ENCODE data around the gene HSD17B8.
A peak's percentile ranks its signal among the peaks of the same experiment; 100 is the strongest.

HSD17B8 gene

DNA sequence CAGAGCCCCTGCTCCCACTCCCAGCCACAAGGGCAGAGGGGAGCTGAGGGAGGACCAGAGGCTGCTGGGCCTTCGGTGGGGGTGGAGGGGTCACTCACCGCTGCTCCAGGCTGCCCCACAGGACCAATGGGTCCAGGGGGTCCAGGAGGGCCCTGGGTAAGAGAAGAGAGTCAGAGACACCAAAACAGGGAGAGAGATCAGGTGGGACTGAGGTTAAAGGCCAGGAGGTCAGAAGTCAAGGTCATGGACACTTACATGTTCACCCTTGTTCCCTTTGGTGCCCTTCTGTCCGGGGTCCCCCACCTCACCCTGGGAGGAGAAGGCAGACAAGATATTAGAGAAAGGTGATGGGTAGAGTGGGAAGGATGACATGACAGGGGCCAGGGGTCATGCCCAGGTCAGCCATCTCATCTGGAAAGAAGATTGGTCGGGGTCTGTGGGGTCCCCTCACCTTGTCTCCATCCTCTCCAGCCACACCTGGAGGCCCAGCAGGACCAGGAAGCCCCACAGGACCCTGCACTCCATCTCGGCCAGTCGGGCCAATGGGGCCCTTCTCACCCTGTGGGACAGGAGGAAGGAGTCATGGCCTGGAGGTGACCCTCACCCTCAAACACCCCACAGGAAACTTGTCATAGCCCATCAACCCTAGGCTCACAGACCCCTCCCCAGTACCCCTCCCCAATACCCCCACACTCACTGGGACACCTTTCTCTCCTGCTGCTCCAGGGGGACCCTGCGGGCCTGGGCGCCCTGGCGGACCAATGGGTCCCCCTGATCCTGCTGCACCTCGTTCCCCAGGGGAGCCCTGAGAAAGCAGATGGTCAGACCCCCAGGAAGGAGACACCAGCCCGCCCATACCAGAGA is 33.2 kb upstream of the HSD17B8 start:
- DNase-seq (ENCODE audit: low spot score) = no peak

DNA sequence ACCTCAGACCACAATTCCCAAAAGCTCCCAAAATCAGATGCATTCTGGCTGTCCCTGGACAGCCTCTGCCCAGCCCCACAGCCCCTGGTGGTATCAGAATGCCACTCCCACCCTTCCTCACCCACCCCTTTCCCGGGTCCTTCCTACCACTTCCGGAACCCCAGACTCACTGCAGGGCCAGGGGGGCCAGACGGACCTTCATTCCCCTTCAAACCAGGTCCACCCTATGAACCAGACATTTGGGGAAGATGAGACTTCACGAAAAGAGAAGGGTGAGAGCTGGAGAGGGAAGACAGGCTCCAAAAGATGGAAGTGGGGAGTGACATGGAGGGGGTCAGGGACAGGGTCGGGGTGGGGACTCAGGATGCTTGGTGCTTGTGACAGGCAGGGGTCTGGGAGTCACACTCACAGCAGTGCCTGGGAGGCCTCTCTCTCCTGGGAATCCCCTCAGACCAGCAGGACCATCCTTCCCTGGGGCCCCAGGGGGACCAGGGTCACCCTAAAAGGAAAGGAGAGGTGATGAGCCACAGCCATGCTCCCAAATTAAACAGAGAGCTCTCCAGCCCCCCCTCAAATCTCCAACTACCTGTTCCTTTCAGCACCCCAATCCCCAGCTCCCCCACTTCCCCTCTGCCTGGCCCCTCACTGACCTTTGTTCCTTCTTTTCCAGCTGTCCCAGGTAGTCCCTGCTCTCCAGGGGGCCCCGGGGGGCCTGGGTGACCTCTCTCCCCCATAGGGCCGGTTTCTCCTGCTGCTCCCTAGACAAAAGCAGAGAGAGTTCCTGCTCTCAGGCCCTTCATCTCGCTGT is 32.4 kb upstream of the HSD17B8 start:
- no peak for DNase-seq (ENCODE audit: low spot score)

GRCh38 chr6:33172688-33173534 is 31.5 kb upstream of the HSD17B8 start:
- peak; percentile 85 for DNase-seq (ENCODE audit: low spot score)

GRCh38 chr6:33173535-33174180 is 30.8 kb upstream of the HSD17B8 start:
- no peak for DNase-seq (ENCODE audit: low spot score)

DNA sequence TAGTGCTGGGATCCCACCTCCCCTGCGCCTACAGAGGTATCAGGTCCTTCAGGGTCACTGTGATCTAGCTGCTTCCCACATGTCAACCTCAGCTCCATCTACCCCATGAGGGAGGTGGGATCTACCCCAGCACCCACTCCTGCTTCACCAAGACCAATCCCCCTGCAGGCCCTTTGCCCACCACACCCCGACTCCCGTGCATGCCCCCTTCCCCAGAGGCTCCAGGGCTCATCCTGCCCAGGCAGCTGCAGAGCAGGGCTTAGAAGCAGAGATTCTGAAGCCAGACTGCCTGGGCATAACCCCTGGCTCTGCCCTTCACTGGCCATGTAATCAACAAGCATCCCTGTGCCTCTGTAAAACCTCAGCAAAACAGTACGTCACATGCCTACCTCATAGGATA is 29.7 kb upstream of the HSD17B8 start:
- no peak for DNase-seq (ENCODE audit: low spot score)

GRCh38 chr6:33175436-33176069 is 28.9 kb upstream of the HSD17B8 start:
- no peak for DNase-seq (ENCODE audit: low spot score)

DNA sequence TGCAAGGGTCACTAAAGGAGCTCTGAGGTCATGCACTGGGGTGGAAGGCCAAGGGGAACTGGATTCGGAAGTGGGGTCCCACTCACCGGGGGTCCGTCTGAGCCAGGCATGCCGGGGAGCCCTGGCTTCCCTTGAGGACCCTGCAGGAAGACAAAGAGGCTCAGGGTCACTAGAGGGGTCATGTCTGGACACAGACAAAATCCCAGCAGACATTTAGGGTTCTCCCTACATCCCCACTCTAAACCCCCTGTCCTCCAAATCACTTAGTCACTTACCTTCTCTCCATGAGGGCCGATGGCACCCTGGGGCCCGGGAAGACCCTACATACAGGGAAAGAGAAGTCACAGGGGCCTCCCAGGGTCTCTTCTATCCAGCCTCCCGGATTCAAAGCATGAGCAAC is 27.5 kb upstream of the HSD17B8 start:
- DNase-seq (ENCODE audit: low spot score) = no peak

DNA sequence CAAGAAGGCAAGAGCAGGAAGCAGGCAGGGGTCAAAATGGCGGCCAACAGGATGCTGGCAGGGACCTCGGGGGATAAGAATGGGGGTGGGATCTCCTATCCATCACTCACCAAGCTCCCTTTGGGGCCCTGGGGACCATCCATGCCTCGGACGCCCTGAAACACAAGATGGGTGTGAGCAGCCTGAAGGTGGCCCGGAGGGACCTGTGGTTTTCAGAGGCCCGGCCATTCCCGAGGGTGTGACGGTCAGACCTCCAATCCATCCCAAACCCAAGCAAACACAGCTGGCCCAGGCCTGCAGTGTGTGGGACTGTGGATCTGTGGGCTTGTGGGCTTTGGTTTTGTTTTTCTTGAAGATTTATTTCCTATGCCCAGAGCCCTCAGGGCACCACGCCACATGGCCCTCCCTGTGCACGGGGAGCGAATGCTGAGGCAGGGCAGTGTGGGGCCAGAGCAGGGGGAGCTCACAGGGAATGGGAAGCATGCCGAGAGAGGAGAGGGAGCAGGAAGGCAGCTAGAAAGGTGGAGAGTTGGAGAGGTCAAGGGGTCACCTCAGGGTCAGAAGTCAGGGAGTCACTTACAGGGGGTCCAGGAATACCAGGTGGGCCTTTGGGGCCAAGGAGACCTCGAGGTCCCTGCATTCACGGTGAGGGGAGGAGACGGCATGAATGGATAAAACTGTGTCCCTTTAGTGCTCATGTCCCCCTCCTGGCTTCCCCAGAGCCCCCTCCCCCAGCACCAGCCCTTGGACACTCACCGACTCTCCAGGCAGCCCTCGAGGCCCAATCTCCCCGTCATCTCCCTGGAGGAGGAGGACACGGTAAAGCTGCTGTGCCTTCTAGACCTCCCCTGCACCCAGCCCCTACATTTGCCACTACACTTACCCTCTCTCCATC is 26.7 kb upstream of the HSD17B8 start:
- no peak for DNase-seq (ENCODE audit: low spot score)

- no peak for DNase-seq (ENCODE audit: low spot score)
Observed at GRCh38 chr6:33178755-33179475, 25.5 kb upstream of the HSD17B8 start.

GRCh38 chr6:33181141-33181540 is 23.3 kb upstream of the HSD17B8 start:
- DNase-seq (ENCODE audit: low spot score) = no peak

GRCh38 chr6:33183071-33183683 is 21.3 kb upstream of the HSD17B8 start:
- no peak for DNase-seq (ENCODE audit: low spot score)

- DNase-seq (ENCODE audit: low spot score) = no peak
Observed at GRCh38 chr6:33185190-33185589, 19.3 kb upstream of the HSD17B8 start.

GRCh38 chr6:33185654-33186187 is 18.7 kb upstream of the HSD17B8 start:
- DNase-seq (ENCODE audit: low spot score) = no peak

GRCh38 chr6:33187809-33188208 is 16.6 kb upstream of the HSD17B8 start:
- no peak for DNase-seq (ENCODE audit: low spot score)

DNA sequence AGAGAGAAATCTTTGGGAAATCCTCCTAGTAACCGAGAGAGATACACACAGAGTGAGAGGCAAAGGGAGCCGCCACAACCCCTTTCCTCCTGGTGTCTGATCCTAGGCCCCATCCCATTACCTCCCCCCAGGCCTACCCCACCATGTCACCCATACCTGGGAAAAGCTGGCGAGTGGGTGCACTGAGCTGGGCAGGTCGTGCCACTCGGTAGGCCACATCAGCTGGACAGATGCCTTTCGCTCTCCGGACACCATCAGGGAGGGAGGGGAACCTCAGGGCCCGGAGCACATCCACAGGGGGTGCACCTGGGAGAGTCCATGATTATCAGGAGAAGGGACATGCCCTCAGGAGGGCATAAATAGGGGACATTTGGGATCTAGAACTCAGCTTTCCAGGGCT is 15.3 kb upstream of the HSD17B8 start:
- DNase-seq (ENCODE audit: low spot score) = no peak

GRCh38 chr6:33189625-33190448 is 14.6 kb upstream of the HSD17B8 start:
- DNase-seq (ENCODE audit: low spot score) = no peak

DNA sequence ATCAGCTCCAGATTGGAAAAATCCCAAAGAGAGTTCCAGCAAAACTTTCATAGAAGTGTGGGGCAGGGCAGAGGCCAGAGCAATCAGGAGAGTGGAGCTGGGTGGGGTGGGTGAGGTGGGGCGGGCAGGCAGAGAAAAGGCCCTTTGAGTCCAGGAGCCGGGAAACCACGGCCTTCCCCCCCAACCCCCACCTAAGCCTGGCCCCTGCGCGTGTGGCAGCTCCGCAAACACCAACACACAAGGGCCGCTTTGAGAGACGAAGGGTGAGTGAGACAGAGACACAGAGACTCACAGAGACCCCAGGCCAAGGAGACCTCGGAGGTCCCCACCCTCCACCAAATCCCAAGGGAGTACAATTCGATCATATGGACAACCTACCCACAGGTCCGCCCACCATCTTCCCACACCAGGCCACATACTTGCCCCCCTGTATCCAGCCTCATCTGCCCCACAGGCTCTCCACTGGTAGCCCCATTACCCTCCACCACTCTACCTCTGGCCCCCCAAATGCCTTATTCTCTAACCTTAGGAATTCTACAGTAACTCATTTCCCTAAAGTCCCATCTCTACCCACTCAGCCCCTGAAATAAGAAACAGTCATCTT is 13.8 kb upstream of the HSD17B8 start:
- no peak for DNase-seq (ENCODE audit: low spot score)

Measured in AG20443 (cell line).